Upper lobe of left lung (tissue), 6 donors: ENCODE measurements around the gene TARM1. TPM values are rescaled to one million over a fixed set of nuclear protein-coding genes. Genes with fewer than 3 reads are reported as not detected.
A peak's percentile ranks its signal among the peaks of the same experiment; 100 is the strongest.

ENCODE experiments used
- ATAC-seq, 2 donors: fragments of 200-7000 bp; cut with Tn5 transposase; one replicate each; pipeline ENCODE4 v1.9.1; 2022; ENCODE audit warnings: mild to moderate bottlenecking in 2 of 2, moderate library complexity in 2 of 2; ENCODE audit not compliant: low FRiP score in 2 of 2
- DNase-seq, 2 donors: peaks; one replicate each; pipeline ENCODE4 v3.0.0-alpha.2; 2019 to 2020
- H3K27ac ChIP-seq, 4 donors: fragments of 200-600 bp; sonication (generic); one replicate each; pipeline ENCODE4 v1.5.1; 2016 to 2019
- H3K27me3 ChIP-seq, 4 donors: fragments of 200-600 bp; sonication (generic); one replicate each; pipeline ENCODE4 v1.5.1; 2017 to 2019
- H3K36me3 ChIP-seq, 4 donors: fragments of 200-600 bp; sonication (generic); one replicate each; pipeline ENCODE4 v1.5.1; 2016 to 2019
- H3K4me1 ChIP-seq, 4 donors: fragments of 200-600 bp; sonication (generic); one replicate each; pipeline ENCODE4 v1.5.1; 2018 to 2019
- H3K4me3 ChIP-seq, 4 donors: fragments of 200-600 bp; sonication (generic); one replicate each; pipeline ENCODE4 v1.5.1; 2017 to 2019; ENCODE audit warnings: mild to moderate bottlenecking in 2 of 4, moderate library complexity in 1 of 4
- H3K9me3 ChIP-seq, 4 donors: fragments of 200-600 bp; sonication (generic); one replicate each; pipeline ENCODE4 v1.5.1; 2018 to 2019
- CTCF ChIP-seq, 6 experiments: fragments of 450-650 bp in 4 of 6; fragments of 200-600 bp in 2 of 6; sonication (generic) in 2 of 6; IDR thresholded peaks; one replicate each; pipeline ENCODE4 v1.5.1; 2016 to 2019; ENCODE audit warnings: antibody characterized with exemption in 6 of 6
- EP300 ChIP-seq, 4 donors: sonication (generic); formaldehyde crosslinking; IDR thresholded peaks; one replicate each; pipeline ENCODE4 v1.5.1; 2017; ENCODE audit warnings: antibody characterized with exemption in 4 of 4, control low read depth in 2 of 4
- POLR2A ChIP-seq, 4 donors: fragments of 450-650 bp; IDR thresholded peaks; one replicate each; pipeline ENCODE4 v1.5.1; 2016 to 2017; ENCODE audit warnings: antibody characterized with exemption in 4 of 4, mild to moderate bottlenecking in 2 of 4
- POLR2AphosphoS5 ChIP-seq, 2 donors: sonication (generic); formaldehyde crosslinking; IDR thresholded peaks; one replicate each; pipeline ENCODE4 v1.5.1; 2017; ENCODE audit warnings: antibody characterized with exemption in 2 of 2
- WGBS, 2 donors: methylation state at CpG; one replicate each; pipeline ENCODE4 v1.1.5; 2017 to 2018; 5-methylcytosine and 5-hydroxymethylcytosine counted together
- total RNA-seq, 6 donors: library from RNA; depleted of rRNA in 4 of 6; stranded (reverse); fragments of >200 nt in 4 of 6; gene quantifications; one replicate each; pipeline versions ENCODE4 v1.1.0 to v1.2.1, GENCODE V29; 2016 to 2021
- donor health status: DM: no; HTN: no; CAD: no; lungs with moderate emphysema.
- donor health status: DM: no; HTN: yes; CAD: no; lungs with severe emphysema.

The TARM1 gene
- total RNA-seq, 6 donors from 2014 or later, result not detected

DNA sequence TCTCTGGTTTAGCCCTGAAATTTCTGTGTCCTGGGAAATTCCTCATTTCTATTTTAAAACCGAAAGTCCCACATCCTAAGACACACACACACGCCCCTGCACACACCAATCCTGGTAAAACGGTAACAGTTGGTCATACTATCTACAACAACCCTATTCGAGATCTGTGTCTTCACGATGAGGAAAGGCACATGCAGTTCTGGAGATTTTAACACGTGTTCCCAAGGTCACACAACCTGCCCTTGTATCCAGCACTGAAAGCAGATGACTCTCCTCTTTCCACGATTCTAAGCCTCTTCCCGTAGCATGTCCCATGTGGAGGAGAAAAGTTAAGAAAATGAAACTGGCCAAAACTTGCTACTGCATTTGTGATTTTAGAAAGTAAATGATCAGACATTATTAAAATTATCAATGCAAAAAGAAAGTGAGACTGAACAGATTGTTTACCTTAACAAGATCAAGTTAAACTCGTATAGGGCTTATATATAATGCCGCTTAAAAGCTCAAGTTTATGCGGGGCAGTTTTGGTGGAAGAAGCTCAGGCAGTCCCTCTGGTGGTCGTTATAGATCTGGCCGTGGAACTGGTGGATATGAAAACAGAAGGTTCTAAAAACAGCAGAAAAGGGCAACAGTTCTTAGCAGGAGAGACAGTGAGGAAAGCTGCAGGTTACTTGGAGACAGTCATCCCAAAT, 50.1 kb downstream of the TARM1 start:
- no peaks in the 10 kb centered on the region for H3K36me3 ChIP-seq
- ATAC-seq, result no peak
- no peak for DNase-seq
- WGBS, 2 donors, result 42 to 45% methylated on average over 13 of the region's 13 CpGs
- H3K27me3 ChIP-seq, result no peaks in the 10 kb centered on the region
- TF ChIP-seq CTCF (IDR thresholded peaks at IDR 0.05) (no peak), EP300 (IDR thresholded peaks at IDR 0.05) (no peak), POLR2A (IDR thresholded peaks at IDR 0.05) (no peak), POLR2AphosphoS5 (IDR thresholded peaks at IDR 0.05) (no peak)
- no peak overlapping the region for H3K27ac ChIP-seq
- H3K9me3 ChIP-seq, result no peaks in the 10 kb centered on the region
- H3K4me1 ChIP-seq, result no peaks in the 10 kb centered on the region
- H3K4me3 ChIP-seq, result no peak overlapping the region

DNA sequence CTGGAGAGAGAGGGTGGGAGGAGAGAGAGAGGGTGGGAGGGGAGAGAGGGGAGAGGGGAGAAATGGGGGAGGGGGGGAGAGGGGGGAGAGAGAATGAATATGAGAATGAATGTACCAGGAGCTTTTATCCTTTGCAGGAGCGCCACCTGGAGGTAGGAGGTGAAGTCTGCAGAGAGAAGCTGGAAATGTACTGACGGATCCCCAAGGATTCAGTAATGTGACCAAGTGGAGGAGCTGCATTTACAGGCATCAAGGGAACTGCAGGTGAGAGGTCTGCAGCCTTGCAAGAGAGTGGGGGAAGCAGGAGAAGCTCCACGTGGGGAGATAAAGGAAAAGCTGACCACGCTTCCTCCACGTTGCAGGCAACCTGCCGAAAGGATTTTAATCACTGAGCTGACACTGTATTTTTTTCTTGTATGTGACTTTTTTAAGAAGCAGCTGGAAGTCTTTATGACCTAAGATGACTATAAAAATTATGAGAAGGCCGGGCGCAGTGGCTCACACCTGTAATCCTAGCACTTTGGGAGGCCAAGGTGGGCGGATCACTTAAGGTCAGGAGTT, 51.2 kb downstream of the TARM1 start:
- WGBS, 2 donors, result 37 to 40% methylated on average over 9 of the region's 9 CpGs
- Histone ChIP-seq H3K9me3 (no peaks in the 10 kb centered on the region), H3K4me1 (no peaks in the 10 kb centered on the region), H3K27ac (no peak overlapping the region), H3K27me3 (no peaks in the 10 kb centered on the region), H3K4me3 (no peak overlapping the region), H3K36me3 (no peaks in the 10 kb centered on the region)
- DNase-seq (peak in 1 of 2 donors; percentile 58), ATAC-seq (peak in 1 of 2 donors; percentile 77)
- TF ChIP-seq CTCF (IDR thresholded peaks at IDR 0.05), result peak; percentile 31 to 70 (median 42)
- TF ChIP-seq EP300 (IDR thresholded peaks at IDR 0.05), result no peak
- no peak for TF ChIP-seq POLR2A (IDR thresholded peaks at IDR 0.05)
- TF ChIP-seq POLR2AphosphoS5 (IDR thresholded peaks at IDR 0.05), result no peak

DNA sequence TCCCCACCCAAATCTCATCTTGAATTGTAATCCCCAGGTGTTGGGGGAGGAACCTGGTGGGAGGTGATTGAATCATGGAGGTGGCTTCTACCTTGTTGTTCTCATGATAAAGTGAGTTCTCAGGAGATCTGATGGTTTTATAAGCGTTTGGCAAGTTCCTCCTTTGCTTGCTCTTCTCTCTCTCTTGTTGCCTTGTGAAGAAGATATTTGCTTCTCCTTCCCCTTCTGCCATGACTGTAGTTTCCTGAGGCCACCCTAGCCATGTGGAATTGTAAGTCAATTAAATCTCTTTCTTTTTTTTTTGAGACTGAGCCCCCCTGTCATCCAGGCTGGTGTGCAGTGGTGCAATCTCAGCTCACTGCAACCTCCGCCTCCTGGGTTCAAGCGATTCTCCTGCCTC, 51.9 kb downstream of the TARM1 start:
- H3K27ac ChIP-seq, result no peak overlapping the region
- no peaks in the 10 kb centered on the region for H3K36me3 ChIP-seq
- DNase-seq, result no peak
- H3K4me1 ChIP-seq, result peaks cover 0 to under 1% (median under 1%) of the 10 kb centered on the region in 4 donors
- no peak overlapping the region for H3K4me3 ChIP-seq
- H3K9me3 ChIP-seq, result no peaks in the 10 kb centered on the region
- no peaks in the 10 kb centered on the region for H3K27me3 ChIP-seq
- ATAC-seq, result no peak
- 70 to 81% methylated on average over 3 of the region's 3 CpGs for WGBS, 2 donors
- TF ChIP-seq POLR2AphosphoS5 (IDR thresholded peaks at IDR 0.05) (no peak), CTCF (IDR thresholded peaks at IDR 0.05) (no peak), EP300 (IDR thresholded peaks at IDR 0.05) (no peak), POLR2A (IDR thresholded peaks at IDR 0.05) (no peak)

GRCh38 chr19:54026656-54027055, 54.5 kb downstream of the TARM1 start:
- Histone ChIP-seq H3K4me3 (no peak overlapping the region), H3K27me3 (no peaks in the 10 kb centered on the region), H3K4me1 (peaks cover 0 to 13% (median 9%) of the 10 kb centered on the region in 4 donors), H3K9me3 (no peaks in the 10 kb centered on the region), H3K36me3 (no peaks in the 10 kb centered on the region), H3K27ac (no peak overlapping the region)
- no peak for ATAC-seq
- 73 to 74% methylated on average over 7 of the region's 7 CpGs for WGBS, 2 donors
- TF ChIP-seq POLR2A (IDR thresholded peaks at IDR 0.05) (no peak), CTCF (IDR thresholded peaks at IDR 0.05) (no peak), EP300 (IDR thresholded peaks at IDR 0.05) (no peak), POLR2AphosphoS5 (IDR thresholded peaks at IDR 0.05) (no peak)
- DNase-seq, result no peak

DNA sequence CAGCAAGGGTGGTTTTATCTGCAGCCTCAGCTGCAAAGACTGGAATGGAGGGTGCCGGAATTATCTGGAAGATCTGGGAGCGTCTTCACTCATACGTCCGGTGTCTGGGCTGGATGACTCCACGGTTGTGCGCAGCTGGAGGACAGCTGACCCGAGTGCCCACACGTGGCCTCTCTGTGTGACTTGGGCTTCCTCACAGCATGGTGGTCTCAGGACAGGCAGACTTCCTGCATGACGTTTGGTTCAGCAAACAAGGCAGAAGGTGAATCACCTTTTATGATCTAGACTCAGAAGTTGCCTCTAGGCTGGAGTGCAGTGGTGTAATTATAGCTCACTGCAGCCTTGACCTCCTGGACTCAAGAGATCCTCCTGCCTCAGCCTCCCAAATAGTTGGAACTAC, 56.5 kb downstream of the TARM1 start:
- Histone ChIP-seq H3K9me3 (no peaks in the 10 kb centered on the region), H3K36me3 (no peaks in the 10 kb centered on the region), H3K27me3 (no peaks in the 10 kb centered on the region), H3K4me1 (peaks cover 0 to 23% (median 13%) of the 10 kb centered on the region in 4 donors), H3K4me3 (no peak overlapping the region), H3K27ac (no peak overlapping the region)
- 78 to 80% methylated on average over 8 to 9 of the region's 9 CpGs for WGBS, 2 donors
- ATAC-seq (no peak), DNase-seq (no peak)
- TF ChIP-seq POLR2AphosphoS5 (IDR thresholded peaks at IDR 0.05) (no peak), EP300 (IDR thresholded peaks at IDR 0.05) (no peak), POLR2A (IDR thresholded peaks at IDR 0.05) (no peak), CTCF (IDR thresholded peaks at IDR 0.05) (no peak)
